Right atrium auricular region (tissue), 2 donors: Measurements from ENCODE around the gene TPMT. TPM values are rescaled to one million over a fixed set of nuclear protein-coding genes. Genes with fewer than 3 reads are reported as not detected.

Experiments used
- DNase-seq: peaks from one replicate; pipeline ENCODE4 v3.0.0-alpha.2; 2019; ENCODE audit warnings: low spot score
- H3K27ac ChIP-seq, 2 donors: fragments of 200-600 bp; sonication (generic); 1 replicate in 1 of 2; 2 replicates in 1 of 2; pipeline ENCODE4 v1.5.1; 2016 to 2019
- H3K27me3 ChIP-seq, 2 donors: fragments of 200-600 bp; sonication (generic); one replicate each; pipeline versions ENCODE4 v1.5.1 to v1.6.0; 2017 to 2019
- H3K36me3 ChIP-seq: fragments of 200-600 bp; sonication (generic); one replicate; pipeline ENCODE4 v1.5.1; 2016
- H3K4me1 ChIP-seq, 2 donors: fragments of 200-600 bp; sonication (generic); one replicate each; pipeline versions ENCODE4 v1.5.1 to v1.6.0; 2017 to 2019
- H3K4me3 ChIP-seq, 2 donors: fragments of 200-600 bp; sonication (generic); 1 replicate in 1 of 2; 2 replicates in 1 of 2; pipeline ENCODE4 v1.5.1; 2017 to 2019; ENCODE audit warnings: mild to moderate bottlenecking in 1 of 2, moderate library complexity in 1 of 2
- H3K9me3 ChIP-seq, 2 donors: fragments of 200-600 bp; sonication (generic); one replicate each; pipeline ENCODE4 v1.5.1; 2019
- CTCF ChIP-seq, 2 donors: fragments of 200-600 bp; sonication (generic); IDR thresholded peaks; one replicate each; pipeline ENCODE4 v1.5.1; 2019; ENCODE audit warnings: antibody characterized with exemption in 2 of 2
- total RNA-seq, 2 donors: library from RNA; depleted of rRNA; stranded (reverse); fragments of >200 nt; gene quantifications; one replicate each; pipeline ENCODE4 v1.1.0, GENCODE V29; 2016

Gene TPMT
- total RNA-seq, 2 donors from 2014 or later, result 9.0 to 18.4 TPM

GRCh38 chr6:18138906-18139305, 16.0 kb downstream of the TPMT start:
- DNase-seq, result no peak
- no peak for TF ChIP-seq CTCF (IDR thresholded peaks at IDR 0.05)
- Histone ChIP-seq H3K4me1 (no peaks in the 10 kb centered on the region), H3K36me3 (peaks cover 37% of the 10 kb centered on the region), H3K9me3 (no peaks in the 10 kb centered on the region), H3K27ac (no peak overlapping the region), H3K27me3 (no peaks in the 10 kb centered on the region), H3K4me3 (no peak overlapping the region)

GRCh38 chr6:18136260-18136659, 18.6 kb downstream of the TPMT start:
- Histone ChIP-seq H3K4me1 (no peaks in the 10 kb centered on the region), H3K9me3 (no peaks in the 10 kb centered on the region), H3K27me3 (no peaks in the 10 kb centered on the region), H3K27ac (no peak overlapping the region), H3K36me3 (peaks cover 33% of the 10 kb centered on the region), H3K4me3 (no peak overlapping the region)
- no peak for TF ChIP-seq CTCF (IDR thresholded peaks at IDR 0.05)
- DNase-seq, result no peak

- DNase-seq, result no peak
- Histone ChIP-seq H3K27ac (no peak overlapping the region), H3K9me3 (no peaks in the 10 kb centered on the region), H3K4me3 (no peak overlapping the region), H3K36me3 (peaks cover 44% of the 10 kb centered on the region), H3K27me3 (no peaks in the 10 kb centered on the region), H3K4me1 (no peaks in the 10 kb centered on the region)
- no peak for TF ChIP-seq CTCF (IDR thresholded peaks at IDR 0.05)
These were observed 19.7 kb downstream of the TPMT start for GRCh38 chr6:18135171-18135570.

- H3K27me3 ChIP-seq, result no peaks in the 10 kb centered on the region
- H3K4me3 ChIP-seq, result no peak overlapping the region
- DNase-seq, result no peak
- H3K27ac ChIP-seq, result no peak overlapping the region
- H3K36me3 ChIP-seq, result peaks cover 25% of the 10 kb centered on the region
- no peak for TF ChIP-seq CTCF (IDR thresholded peaks at IDR 0.05)
- H3K9me3 ChIP-seq, result no peaks in the 10 kb centered on the region
- no peaks in the 10 kb centered on the region for H3K4me1 ChIP-seq
These were observed 22.5 kb downstream of the TPMT start for GRCh38 chr6:18132346-18132745.

- DNase-seq, result no peak
- H3K36me3 ChIP-seq, result peaks cover 10% of the 10 kb centered on the region
- TF ChIP-seq CTCF (IDR thresholded peaks at IDR 0.05), result no peak
- H3K9me3 ChIP-seq, result no peaks in the 10 kb centered on the region
- peaks cover 0 to 14% of the 10 kb centered on the region in 2 donors for H3K4me1 ChIP-seq
- H3K27ac ChIP-seq, result no peak overlapping the region
- H3K4me3 ChIP-seq, result no peak overlapping the region
- H3K27me3 ChIP-seq, result no peaks in the 10 kb centered on the region
These were observed 28.8 kb downstream of the TPMT start for GRCh38 chr6:18126121-18126520.
